Bronchial epithelial cell (primary cell): ENCODE results near the gene ANKRD50. TPM values are rescaled to one million over a fixed set of nuclear protein-coding genes. Genes with fewer than 3 reads are reported as not detected.

ENCODE experiments used
- DNase-seq: peaks from one replicate; pipeline ENCODE4 v3.0.0-alpha.2; 2010; ENCODE audit warnings: low read depth
- FAIRE-seq: peaks from 2 replicates; lab custom pipeline; 2011; peaks lifted over from hg19 to GRCh38; lab: Jason Lieb, UNC
- H3K27me3 ChIP-seq: 2 replicates; pipeline ENCODE4 v1.5.1; 2011; ENCODE audit warnings: low read length; ENCODE audit not compliant: control insufficient read depth, insufficient read depth
- H3K36me3 ChIP-seq: 2 replicates; pipeline ENCODE4 v1.5.1; 2011; ENCODE audit warnings: low read length; ENCODE audit not compliant: control insufficient read depth, insufficient read depth
- H3K4me3 ChIP-seq: 2 replicates; pipeline ENCODE4 v1.5.1; 2011; ENCODE audit warnings: mild to moderate bottlenecking, low read depth, low read length, control low read depth
- total RNA-seq: library from RNA; depleted of rRNA; stranded (reverse); fragments of >200 nt; gene quantifications from 2 replicates; pipeline ENCODE4 v1.2.1, GENCODE V29; 2014
- TF ChIP-seq, protein P1 (sequence below): IDR thresholded peaks from 2 replicates; pipeline ENCODE4 v1.5.1; 2011; ENCODE audit warnings: mild to moderate bottlenecking, moderate library complexity, low read length, control low read depth, inconsistent platforms; ENCODE audit not compliant: insufficient read depth, severe bottlenecking

Gene ANKRD50, protein sequence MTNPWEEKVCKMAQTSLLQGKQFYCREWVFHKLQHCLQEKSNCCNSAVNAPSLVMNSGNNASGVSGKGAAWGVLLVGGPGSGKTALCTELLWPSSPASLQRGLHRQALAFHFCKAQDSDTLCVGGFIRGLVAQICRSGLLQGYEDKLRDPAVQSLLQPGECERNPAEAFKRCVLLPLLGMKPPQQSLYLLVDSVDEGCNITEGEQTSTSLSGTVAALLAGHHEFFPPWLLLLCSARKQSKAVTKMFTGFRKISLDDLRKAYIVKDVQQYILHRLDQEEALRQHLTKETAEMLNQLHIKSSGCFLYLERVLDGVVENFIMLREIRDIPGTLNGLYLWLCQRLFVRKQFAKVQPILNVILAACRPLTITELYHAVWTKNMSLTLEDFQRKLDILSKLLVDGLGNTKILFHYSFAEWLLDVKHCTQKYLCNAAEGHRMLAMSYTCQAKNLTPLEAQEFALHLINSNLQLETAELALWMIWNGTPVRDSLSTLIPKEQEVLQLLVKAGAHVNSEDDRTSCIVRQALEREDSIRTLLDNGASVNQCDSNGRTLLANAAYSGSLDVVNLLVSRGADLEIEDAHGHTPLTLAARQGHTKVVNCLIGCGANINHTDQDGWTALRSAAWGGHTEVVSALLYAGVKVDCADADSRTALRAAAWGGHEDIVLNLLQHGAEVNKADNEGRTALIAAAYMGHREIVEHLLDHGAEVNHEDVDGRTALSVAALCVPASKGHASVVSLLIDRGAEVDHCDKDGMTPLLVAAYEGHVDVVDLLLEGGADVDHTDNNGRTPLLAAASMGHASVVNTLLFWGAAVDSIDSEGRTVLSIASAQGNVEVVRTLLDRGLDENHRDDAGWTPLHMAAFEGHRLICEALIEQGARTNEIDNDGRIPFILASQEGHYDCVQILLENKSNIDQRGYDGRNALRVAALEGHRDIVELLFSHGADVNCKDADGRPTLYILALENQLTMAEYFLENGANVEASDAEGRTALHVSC (N-terminal part only)
- 32.6 and 36.3 TPM in 2 replicates for total RNA-seq

DNA sequence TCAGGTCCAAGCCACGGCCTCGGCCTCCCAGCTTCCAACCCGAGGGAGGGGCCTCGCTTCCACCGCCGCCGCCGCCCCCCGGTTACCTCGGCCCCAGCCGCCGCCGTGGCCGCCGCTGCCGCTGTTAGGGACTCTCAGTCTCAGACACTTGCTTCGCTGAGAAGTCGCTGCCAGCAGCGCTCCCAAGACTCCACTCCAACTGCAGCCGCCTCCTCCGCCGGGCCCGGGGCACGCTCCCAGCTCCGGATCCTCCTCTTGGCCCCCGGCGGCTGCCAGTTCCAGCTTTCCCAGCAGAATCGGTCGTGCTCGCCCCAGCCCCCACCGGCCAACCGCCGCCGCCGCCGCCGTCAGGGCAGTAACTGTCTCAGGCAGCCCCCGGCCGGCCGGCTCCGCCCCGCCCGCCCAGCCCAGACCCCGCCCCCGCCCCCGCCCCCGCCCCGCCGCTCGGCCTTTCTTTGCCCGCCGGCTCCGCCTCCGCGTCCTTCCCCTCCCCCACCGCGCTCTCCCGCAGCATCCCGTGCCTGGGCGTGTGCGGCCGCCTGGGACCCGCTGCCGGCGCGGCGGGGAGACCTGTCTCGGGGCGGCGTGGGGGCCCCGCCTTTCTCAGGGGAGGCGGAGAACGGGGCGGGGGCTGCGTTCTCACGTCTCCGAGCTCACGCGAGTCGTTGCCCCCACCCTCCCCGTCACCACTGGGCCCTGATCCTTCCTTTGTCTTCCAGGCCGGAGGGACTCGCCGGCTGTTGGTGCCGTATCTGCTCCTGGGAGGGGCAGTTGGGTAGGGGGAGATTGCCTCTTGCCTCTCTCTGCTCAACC is at the start of gene ANKRD50:
Gene ANKRD50 (minus strand): TSS at position 361 of the 813 bp plus-strand sequence. CDS start 2,221 bp downstream, outside the sequence.
- Histone ChIP-seq H3K36me3 (no peaks in the 10 kb centered on the region), H3K4me3 (peak within 1 kb of the TSS; percentile 92), H3K27me3 (no peaks in the 10 kb centered on the region)
- DNase-seq (peak; percentile 65), FAIRE-seq (no peak)
- TF ChIP-seq, protein P1, sequence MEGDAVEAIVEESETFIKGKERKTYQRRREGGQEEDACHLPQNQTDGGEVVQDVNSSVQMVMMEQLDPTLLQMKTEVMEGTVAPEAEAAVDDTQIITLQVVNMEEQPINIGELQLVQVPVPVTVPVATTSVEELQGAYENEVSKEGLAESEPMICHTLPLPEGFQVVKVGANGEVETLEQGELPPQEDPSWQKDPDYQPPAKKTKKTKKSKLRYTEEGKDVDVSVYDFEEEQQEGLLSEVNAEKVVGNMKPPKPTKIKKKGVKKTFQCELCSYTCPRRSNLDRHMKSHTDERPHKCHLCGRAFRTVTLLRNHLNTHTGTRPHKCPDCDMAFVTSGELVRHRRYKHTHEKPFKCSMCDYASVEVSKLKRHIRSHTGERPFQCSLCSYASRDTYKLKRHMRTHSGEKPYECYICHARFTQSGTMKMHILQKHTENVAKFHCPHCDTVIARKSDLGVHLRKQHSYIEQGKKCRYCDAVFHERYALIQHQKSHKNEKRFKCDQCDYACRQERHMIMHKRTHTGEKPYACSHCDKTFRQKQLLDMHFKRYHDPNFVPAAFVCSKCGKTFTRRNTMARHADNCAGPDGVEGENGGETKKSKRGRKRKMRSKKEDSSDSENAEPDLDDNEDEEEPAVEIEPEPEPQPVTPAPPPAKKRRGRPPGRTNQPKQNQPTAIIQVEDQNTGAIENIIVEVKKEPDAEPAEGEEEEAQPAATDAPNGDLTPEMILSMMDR: no peak

DNA sequence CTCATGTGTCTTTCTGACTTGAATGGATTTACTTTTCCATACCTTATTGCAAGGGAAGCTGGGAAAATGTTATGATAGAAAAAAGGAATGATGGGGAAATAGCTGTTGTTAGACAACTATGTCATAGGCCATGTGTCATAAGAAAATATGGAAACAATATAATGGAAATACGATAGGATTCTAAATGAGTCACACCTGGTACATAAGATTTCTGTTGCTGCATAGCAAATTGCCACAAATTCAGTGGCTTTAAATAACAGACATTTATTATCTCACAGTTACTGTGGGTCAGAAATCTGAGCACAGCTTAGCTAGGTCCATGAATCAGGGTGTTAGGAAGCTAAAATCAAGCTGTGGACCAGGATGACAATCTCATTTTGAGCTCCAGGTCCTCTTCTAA is 44.6 kb upstream of the ANKRD50 start:
- FAIRE-seq (no peak), DNase-seq (peak; percentile 86)
- H3K36me3 ChIP-seq: no peaks in the 10 kb centered on the region
- H3K4me3 ChIP-seq: no peak overlapping the region
- TF ChIP-seq, protein P1: no peak
- H3K27me3 ChIP-seq: no peaks in the 10 kb centered on the region

DNA sequence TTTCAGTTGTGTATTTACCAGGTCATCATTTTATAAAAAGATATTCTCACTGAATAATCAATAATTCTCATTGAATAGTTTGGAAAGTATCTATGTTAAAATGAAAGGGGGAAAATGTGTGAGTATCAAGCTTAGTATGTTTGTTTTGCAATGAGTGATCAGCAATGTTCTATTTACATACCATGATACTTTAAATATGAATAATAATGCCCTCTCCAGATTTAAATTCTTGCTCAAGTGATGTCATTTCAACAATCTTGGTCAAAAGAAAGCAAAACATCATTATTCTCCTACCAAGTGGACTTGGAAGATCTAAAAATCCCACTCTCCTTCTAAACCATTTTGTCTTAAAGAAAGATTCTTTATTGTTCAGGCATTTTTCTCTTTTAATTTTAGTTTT is 42.1 kb upstream of the ANKRD50 start:
- DNase-seq (peak; percentile 66), FAIRE-seq (no peak)
- Histone ChIP-seq H3K4me3 (no peak overlapping the region), H3K27me3 (no peaks in the 10 kb centered on the region), H3K36me3 (no peaks in the 10 kb centered on the region)
- TF ChIP-seq, protein P1: no peak

DNA sequence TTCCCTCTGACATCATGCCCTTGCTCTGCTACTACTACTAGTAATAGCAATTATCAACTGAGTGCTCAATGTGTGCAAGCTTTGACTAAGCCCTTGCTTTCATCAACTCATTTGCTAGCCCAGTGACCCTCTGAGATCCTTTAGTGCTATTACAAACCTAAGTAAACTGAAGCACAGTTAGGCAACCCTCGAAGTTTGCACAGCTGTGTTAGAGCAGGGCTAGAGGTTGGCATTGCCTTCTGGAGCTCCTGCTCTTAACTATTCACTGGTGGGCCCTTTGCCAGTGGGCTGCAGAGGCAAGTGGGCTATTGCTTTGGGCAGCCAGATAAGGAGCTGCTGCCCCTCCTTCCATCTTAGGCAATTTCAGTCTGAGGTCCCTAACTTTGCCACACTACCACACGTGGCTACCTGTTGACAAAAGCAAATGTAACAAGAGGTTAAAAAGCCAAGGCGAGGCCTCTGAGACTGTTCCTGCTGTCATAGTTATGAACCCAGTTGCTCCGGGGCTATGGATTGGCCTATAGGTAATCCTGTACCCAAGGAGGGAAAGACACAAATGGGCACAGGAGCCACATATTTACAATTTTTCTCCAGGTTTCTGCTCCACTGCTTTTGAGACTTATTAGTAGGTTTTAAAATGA is 41.5 kb upstream of the ANKRD50 start:
- Histone ChIP-seq H3K36me3 (no peaks in the 10 kb centered on the region), H3K4me3 (no peak overlapping the region), H3K27me3 (no peaks in the 10 kb centered on the region)
- peak; percentile 53 for DNase-seq
- FAIRE-seq: peak; percentile 23
- TF ChIP-seq, protein P1: no peak

DNA sequence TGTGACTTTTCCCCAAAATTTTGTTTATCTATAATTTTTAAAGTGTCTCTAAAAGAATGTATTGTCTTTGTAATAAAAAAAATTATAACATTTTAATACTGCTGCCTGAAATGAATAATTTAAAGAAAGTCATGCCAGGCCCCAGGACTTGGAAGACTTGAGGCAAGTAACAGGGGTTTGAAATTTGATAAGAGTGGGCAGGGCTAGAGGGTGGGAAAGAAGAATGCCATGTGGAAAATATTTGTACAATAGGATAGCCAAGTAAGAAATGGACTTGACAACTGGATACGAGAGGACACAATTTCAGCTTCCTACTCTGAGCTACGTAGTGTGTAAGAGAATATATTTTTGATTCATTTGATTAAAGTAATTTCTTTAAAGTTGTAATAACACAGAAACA is 36.9 kb upstream of the ANKRD50 start:
- no peak for FAIRE-seq
- no peaks in the 10 kb centered on the region for H3K27me3 ChIP-seq
- no peak for DNase-seq
- H3K4me3 ChIP-seq: no peak overlapping the region
- no peaks in the 10 kb centered on the region for H3K36me3 ChIP-seq
- TF ChIP-seq, protein P1: no peak
